Fibroblast of the conjunctiva (primary cell): ENCODE measurements around the gene FAR2.

Experiments
- DNase-seq: peaks from one replicate; pipeline ENCODE4 v3.0.0-alpha.2; 2010; ENCODE audit warnings: low read depth

FAR2 gene

DNA sequence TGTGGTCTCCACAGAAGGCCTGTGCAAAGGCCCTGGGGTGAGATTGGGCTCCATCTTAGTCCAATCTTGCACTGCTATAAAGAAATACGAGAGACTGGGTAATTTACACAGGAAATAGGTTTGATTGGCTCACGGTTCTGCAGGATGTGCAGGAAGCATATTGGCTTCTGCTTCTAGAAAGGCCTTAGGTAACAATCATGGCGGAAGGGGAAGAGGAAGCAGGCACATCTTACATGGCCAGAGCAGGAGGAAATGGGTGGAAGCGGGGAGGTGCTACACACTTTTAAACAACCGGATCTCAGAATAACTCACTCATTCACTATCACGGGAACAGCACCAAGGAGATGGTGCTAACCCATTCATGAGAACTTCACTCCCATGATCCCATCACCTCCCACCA lies 55.4 kb downstream of the FAR2 start:
- no peak for DNase-seq

DNA sequence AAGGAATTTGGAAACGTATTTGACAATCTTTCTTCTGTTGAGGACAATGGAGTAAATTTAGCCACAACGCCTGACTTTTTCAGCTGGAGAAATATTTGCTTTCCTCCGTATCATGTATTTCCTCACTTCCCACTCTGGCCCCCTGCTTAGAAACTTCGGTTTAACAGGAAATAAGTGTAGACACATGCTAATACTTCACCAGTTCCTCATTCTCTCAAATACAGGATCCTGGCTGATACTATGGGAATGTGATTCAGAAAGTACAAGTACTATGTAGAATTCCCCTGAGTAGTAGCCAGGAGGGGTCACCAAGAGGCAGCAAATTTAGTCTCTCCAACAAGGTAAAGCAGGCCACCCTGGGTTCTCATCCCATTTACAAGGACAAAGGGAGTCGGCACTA lies 58.0 kb downstream of the FAR2 start:
- no peak for DNase-seq

DNA sequence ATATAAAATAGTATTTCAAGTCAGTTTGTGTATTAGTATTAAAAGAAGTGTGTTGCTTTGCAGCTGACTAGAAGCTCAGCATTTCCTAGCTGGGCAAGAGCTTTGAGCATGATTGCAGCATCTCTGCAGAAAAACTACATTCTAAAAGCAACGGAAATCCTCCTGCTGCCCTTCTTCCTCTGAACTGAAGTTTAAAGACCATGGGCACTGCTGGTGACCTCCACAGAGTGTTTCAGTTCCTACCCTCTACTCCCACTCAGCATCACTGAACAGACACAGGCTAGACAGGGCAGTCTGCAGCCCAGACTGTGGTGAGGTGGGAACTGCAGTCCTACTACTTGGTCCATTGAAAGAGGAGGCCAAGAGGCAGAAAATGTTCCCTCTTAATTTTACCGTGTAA lies 59.0 kb downstream of the FAR2 start:
- no peak for DNase-seq

DNA sequence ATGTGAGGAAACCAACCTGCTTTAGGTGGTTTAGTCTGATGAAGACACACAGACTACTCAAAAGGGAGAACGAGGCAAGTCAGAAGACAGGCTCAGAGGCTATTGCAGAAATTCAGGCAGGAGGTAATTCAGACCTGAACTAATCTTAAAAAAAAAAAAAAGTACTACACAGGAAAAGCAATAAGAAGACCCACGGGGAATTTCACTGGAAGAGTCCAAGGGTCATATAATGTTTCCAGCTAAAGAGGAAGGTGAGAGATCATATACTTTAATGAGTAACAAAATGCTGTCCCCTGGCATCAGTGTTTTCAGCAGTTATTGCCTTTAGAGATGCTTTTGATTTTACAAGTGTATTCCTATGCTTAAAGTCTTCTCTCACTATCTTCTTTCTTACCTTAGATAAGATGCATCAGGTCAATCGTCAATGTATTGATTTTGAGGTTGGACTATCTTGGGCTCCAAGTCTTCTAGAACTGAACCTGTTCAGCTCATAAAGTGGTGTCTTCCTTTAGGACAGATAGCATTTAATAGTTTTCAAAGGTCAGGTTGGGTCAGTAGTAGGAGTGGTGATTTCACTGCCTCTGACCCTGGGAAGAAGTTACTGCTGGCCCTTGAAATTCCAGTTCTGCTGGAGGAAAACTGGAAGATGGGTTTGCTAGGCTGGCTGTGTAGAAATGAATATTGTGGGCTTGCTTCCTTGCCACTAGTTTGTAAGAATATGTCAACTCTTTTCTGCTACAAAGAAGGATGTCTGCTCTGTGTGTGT lies 60.0 kb downstream of the FAR2 start:
- no peak for DNase-seq

DNA sequence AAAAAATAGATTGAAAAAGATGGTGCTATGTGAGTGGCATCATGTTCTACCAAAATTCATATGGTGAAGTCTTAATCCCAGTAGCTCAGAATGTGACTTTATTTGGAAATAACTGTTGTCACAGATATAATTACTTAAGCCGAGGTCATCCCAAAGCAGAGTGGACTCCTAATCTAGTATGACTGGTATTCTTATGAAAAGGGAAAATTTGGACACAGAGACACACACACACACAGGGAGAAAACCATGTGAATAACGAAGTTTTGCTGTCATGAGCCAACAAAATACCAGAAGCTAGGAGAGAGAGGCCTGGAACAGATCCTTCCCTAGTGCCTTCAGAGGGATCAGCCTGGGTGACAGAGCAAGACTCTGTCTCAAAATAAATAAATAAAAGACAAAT lies 62.6 kb downstream of the FAR2 start:
- no peak for DNase-seq

- no peak for DNase-seq
Measured at GRCh38 chr12:29212682-29213403, 63.8 kb downstream of the FAR2 start.

- no peak for DNase-seq
Measured at GRCh38 chr12:29216266-29216665, 67.2 kb downstream of the FAR2 start.

DNA sequence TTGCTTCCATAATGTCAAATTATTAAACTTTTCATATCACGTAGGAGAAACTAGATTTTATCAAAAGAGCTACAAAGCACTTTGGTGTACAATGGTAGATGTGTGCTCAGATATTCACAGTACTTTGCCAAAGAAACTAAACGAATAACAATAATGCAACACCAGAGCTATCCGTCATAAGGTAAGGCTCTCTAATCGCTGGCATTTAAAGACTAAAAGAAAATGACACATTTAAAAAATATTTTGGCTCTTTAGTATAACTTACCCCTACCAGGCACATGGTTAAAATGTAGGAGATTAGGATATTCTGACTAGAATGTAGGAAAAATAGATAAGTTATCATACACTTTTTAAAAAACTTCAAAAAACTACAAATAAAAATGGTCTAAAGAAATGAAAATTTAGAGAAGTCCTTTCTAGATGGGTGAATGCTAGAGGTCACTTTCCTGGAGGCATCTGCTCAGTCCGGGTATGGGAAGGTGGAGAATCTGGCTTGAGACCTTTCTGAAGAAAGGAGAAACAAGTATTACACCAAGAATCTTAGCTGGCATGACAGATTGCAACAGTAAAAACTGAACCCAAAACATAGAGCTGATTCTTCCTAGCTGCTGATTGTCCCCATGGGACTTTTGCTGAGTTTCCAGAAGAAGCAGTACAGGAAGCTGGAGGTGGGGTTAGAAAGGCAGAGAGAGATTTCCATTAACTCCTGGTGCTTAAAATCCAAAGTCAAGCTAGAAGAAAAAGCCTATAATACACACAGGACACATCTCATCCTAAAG lies 67.9 kb downstream of the FAR2 start:
- DNase-seq = peak; percentile 36

- no peak for DNase-seq
Measured at GRCh38 chr12:29220632-29221336, 71.7 kb downstream of the FAR2 start.

- DNase-seq = no peak
Measured at GRCh38 chr12:29222200-29222599, 73.1 kb downstream of the FAR2 start.

- no peak for DNase-seq
Measured at GRCh38 chr12:29223426-29223825, 74.3 kb downstream of the FAR2 start.

GRCh38 chr12:29223956-29224543 lies 75.0 kb downstream of the FAR2 start:
- no peak for DNase-seq

GRCh38 chr12:29224572-29224971 lies 75.5 kb downstream of the FAR2 start:
- DNase-seq = no peak

DNA sequence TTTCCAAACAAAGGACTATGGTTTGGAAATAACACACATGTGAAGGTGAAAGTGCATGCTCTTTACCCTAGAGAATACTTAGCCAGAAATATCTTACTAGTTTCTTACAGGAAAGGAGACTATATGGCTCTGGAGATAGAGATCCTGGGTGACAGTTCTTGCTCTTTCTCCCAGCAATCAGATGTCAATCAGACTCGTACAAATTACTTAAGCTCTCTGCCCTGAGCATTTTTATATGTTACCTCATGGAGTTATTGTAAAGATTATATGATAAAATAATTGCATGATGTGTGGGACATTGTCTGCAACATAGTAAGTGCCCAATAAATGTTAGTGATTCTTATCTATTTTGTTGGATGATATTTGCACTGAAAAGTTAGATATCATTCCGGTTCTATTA lies 76.8 kb downstream of the FAR2 start:
- no peak for DNase-seq

DNA sequence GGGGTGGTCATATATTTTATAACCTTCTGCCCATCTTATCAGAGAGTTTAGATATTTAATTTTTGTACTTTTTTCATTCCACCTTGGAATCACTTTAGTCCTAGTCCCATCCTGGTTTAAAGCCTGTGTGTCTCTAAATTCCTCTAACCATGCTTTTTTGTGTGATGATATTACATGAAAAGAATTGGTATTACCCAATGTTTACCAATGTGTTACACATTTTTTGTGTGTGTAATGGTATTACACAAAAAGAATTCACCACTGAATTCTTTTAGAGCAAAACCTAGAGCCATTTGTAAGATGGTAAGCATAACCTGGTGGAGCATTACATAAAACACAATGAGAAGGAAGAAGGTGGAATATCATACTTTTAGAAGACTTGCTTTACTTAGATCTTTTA lies 77.5 kb downstream of the FAR2 start:
- DNase-seq = no peak

- DNase-seq = no peak
Measured at GRCh38 chr12:29228474-29229157, 79.5 kb downstream of the FAR2 start.

DNA sequence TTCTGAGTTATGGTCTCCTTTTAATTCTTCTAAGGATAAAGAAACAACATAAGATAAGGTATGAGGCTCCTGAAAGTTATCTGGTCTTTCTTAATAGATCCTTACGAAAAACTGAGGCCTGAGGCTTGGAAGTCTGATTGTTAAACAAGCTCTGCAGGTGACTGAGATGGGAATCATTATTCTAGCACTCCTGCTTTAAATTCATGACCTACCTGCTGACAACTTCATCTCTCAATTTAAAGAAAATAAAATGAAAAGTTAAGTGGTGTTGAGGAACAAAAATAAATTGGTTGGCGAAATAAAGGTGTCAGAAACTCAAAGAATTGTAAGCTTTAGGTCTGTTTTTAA lies 80.1 kb downstream of the FAR2 start:
- no peak for DNase-seq

DNA sequence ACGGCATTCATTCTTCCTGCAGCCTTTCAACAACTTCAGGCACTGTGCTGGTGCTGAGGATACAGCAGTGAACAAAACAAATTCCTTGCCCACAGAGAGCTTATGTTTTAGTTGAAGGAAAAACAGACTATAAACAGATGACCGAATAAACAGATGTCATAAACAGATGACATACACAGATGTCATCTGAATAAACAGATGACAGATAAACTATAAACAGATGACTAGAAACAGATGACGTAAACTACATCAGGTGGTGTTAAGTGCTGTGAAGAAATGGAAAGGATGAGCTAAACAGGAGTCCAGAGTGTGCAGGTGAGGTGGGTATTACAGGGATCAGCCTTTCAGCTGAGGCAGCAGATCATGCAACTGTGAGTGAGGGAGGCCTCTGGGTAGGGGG lies 80.9 kb downstream of the FAR2 start:
- DNase-seq = no peak

- DNase-seq = no peak
Measured at GRCh38 chr12:29230800-29231560, 81.9 kb downstream of the FAR2 start.

DNA sequence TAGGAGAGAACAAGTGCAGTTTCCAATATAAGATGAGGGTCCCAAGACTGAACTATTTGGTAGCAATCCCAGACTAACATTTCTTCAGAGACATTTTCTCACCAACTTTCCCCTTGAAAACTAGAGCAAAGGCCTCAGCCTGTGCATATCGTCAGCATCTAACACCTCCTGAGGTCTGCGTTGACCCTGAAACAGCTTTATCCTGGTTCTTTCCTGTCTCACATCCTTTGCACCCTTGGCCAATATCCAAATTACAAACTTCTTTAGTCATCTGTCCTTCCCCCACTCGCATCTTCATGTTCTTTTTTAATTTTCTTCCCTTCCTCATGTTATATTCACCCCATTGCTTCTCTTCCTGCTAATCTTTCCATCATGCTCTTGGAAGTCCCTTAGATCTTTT lies 83.0 kb downstream of the FAR2 start:
- DNase-seq = no peak

DNA sequence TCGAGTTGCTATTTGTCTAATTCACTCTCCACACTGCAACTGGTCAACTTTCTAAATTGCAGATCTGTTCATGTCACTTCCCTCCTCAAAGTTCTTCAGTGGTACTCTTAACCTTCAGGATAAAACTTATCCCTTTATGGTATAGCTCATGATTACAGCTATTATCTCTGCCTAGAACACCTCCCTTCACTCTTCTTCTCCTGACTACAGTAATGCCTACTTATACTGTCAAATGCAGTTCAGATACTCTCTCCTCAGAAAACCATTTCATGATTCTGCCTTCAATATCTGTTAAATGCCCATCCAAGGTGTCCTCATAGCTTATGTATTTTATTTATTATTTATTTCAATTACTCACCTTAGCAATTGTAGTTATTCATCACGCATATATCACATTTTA lies 85.5 kb downstream of the FAR2 start:
- no peak for DNase-seq
